OCI-LY1 (cell line): ENCODE results near the gene ZNF222.

Experiments used
- H2AFZ ChIP-seq: fragments of 200-600 bp; sonication (generic), shearing (Covaris generic); 2 replicates; pipeline ENCODE4 v1.6.0; 2014; ENCODE audit warnings: antibody characterized with exemption, mild to moderate bottlenecking, low read length
- H3F3A ChIP-seq: fragments of 200-600 bp; sonication (generic), shearing (Covaris generic); 2 replicates; pipeline ENCODE4 v1.6.0; 2014; ENCODE audit warnings: mild to moderate bottlenecking, antibody characterized with exemption, low read length, moderate library complexity; ENCODE audit not compliant: insufficient read depth
- H3K27ac ChIP-seq: fragments of 200-600 bp; sonication (generic); 2 replicates; pipeline ENCODE4 v1.5.1; 2014; ENCODE audit warnings: low read length, mixed run types, mild to moderate bottlenecking, low read depth; ENCODE audit not compliant: poor library complexity, severe bottlenecking
- H3K27me3 ChIP-seq: fragments of 200-600 bp; sonication (generic); 2 replicates; pipeline ENCODE4 v1.6.0; 2014; ENCODE audit warnings: antibody characterized with exemption, mild to moderate bottlenecking, low read length, moderate library complexity; ENCODE audit not compliant: insufficient read depth
- H3K36me3 ChIP-seq: fragments of 200-600 bp; sonication (generic); 2 replicates; pipeline ENCODE4 v1.6.1; 2014; ENCODE audit warnings: mild to moderate bottlenecking, antibody characterized with exemption, low read length, moderate library complexity, mixed read lengths; ENCODE audit not compliant: insufficient read depth
- H3K4me1 ChIP-seq: fragments of 200-600 bp; sonication (generic); 2 replicates; pipeline ENCODE4 v1.5.1; 2014; ENCODE audit warnings: mild to moderate bottlenecking, low read length, moderate library complexity; ENCODE audit not compliant: insufficient read depth, severe bottlenecking
- H3K4me2 ChIP-seq: fragments of 200-600 bp; sonication (generic), shearing (Covaris generic); 2 replicates; pipeline ENCODE4 v1.6.1; 2014; ENCODE audit warnings: low read length
- H3K4me3 ChIP-seq: fragments of 200-600 bp; sonication (generic); 2 replicates; pipeline ENCODE4 v1.5.1; 2014; ENCODE audit warnings: low read length, low read depth, mild to moderate bottlenecking, mixed read lengths; ENCODE audit not compliant: poor library complexity, severe bottlenecking
- H3K79me2 ChIP-seq: fragments of 200-600 bp; shearing (Covaris generic); 2 replicates; pipeline ENCODE4 v1.6.1; 2016; ENCODE audit warnings: mixed run types, low read length, mixed read lengths; ENCODE audit not compliant: insufficient read depth
- H3K9ac ChIP-seq: fragments of 200-600 bp; sonication (generic), shearing (Covaris generic); 2 replicates; pipeline ENCODE4 v1.6.1; 2014; ENCODE audit warnings: mild to moderate bottlenecking, low read length, mixed read lengths
- H3K9me2 ChIP-seq: fragments of 200-600 bp; sonication (generic), shearing (Covaris generic); 2 replicates; pipeline ENCODE4 v1.6.1; 2014; ENCODE audit warnings: low read depth, mild to moderate bottlenecking, low read length, mixed read lengths
- H3K9me3 ChIP-seq: fragments of 200-600 bp; shearing (Covaris generic); 2 replicates; pipeline ENCODE4 v1.6.1; 2014; ENCODE audit warnings: low read length, mixed read lengths
- H4K20me1 ChIP-seq: fragments of 200-600 bp; sonication (generic), shearing (Covaris generic); 2 replicates; pipeline ENCODE4 v1.6.0; 2016; ENCODE audit warnings: mild to moderate bottlenecking, low read length; ENCODE audit not compliant: insufficient read depth
- EZH2 ChIP-seq: fragments of 200-600 bp; sonication (generic), shearing (Covaris generic); IDR thresholded peaks from 2 replicates; pipeline ENCODE4 v1.8.0; 2017; ENCODE audit warnings: borderline replicate concordance, mixed run types, mild to moderate bottlenecking, antibody characterized with exemption, low read length, moderate library complexity, mixed read lengths
- TF ChIP-seq, protein P1 (sequence below): fragments of 200-600 bp; sonication (generic), shearing (Covaris generic); IDR thresholded peaks from 2 replicates; pipeline ENCODE4 v1.5.1; 2017; ENCODE audit warnings: mild to moderate bottlenecking, antibody characterized with exemption, low read length, moderate library complexity, mixed read lengths

The ZNF222 gene

DNA sequence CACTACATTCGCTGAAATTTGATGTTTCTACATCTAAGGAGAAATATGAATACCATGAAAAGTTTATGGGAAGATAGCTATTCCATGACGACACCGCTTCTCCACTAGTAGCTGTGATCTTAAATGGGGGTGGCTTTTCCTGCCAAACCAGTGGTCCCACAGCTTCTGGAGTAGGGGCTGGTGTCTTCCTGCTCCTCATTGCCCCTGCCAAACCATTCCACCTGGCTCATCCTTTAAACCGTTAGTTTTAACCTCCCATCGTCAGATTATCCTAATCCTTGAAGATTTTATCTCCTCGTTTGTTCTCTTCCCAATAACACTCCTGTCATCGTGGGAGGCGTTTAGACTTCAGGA, 23.0 kb upstream of the ZNF222 start:
- peaks cover 11% of the 10 kb centered on the region for H3K4me1 ChIP-seq
- peak overlapping the region; percentile 69 for H3K9ac ChIP-seq
- no peak for TF ChIP-seq EZH2
- TF ChIP-seq, protein P1, sequence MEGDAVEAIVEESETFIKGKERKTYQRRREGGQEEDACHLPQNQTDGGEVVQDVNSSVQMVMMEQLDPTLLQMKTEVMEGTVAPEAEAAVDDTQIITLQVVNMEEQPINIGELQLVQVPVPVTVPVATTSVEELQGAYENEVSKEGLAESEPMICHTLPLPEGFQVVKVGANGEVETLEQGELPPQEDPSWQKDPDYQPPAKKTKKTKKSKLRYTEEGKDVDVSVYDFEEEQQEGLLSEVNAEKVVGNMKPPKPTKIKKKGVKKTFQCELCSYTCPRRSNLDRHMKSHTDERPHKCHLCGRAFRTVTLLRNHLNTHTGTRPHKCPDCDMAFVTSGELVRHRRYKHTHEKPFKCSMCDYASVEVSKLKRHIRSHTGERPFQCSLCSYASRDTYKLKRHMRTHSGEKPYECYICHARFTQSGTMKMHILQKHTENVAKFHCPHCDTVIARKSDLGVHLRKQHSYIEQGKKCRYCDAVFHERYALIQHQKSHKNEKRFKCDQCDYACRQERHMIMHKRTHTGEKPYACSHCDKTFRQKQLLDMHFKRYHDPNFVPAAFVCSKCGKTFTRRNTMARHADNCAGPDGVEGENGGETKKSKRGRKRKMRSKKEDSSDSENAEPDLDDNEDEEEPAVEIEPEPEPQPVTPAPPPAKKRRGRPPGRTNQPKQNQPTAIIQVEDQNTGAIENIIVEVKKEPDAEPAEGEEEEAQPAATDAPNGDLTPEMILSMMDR: no peak

DNA sequence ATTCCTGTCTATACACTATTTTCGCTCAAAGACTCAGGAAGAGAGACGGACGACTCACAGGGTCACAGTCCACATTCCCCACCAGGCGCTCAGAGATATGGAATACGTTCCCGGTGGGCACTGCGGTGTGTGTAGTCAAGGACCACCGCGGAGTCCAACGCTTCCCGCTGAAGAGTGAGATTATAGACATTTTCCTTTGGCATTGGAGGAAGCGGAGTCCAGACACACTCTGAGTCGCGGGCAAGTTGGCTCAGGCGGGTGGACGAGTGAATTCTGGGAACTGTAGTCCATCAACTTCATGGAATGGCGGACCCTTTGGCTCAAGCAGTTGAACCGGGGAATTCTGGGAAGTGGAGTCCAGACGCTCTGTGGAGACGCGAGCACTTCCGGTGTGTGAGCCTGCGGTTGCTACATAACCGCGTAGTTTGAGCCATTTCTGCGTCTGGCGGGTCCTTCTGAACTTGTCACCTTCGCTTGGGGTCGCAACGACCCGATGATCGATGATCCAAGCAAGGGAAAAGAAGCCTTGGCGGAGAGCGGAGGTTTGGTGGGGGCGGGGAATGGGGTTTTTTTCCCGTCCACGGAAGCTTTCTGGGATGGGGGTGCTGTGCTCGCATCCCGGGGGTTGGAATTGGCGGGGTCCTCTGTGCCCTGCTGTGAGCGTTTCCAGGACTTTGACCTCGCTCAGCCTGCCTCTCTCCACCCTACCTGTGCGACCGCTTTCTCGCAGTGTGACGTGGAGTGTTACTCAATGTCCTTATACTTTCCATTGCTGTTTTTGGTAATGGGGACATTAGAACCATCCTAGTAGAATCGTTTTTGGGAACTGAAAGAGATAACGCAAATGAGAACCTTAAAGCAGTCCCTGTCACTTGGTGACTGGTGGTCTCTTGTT, 22.4 kb upstream of the ZNF222 start, which contains the start of gene ZNF230:
Gene ZNF230 (plus strand): TSS at position 392 of the 895 bp plus-strand sequence. CDS start 4,122 bp downstream, outside the sequence.
- peaks cover 8% of the 10 kb centered on the region for H3K36me3 ChIP-seq
- H3K79me2 ChIP-seq: no peaks in the 10 kb centered on the region
- no peaks in the 10 kb centered on the region for H4K20me1 ChIP-seq
- 0 out of 2 replicates have a peak, but pooled peaks cover 4% of the 10 kb centered on the region for H3K9me3 ChIP-seq
- peaks cover 11% of the 10 kb centered on the region for H3K4me1 ChIP-seq
- H3K9ac ChIP-seq: peak within 1 kb of the TSS; percentile 69
- H3K27me3 ChIP-seq: no peaks in the 10 kb centered on the region
- peak within 1 kb of the TSS; percentile 76 for H3K4me3 ChIP-seq
- TF ChIP-seq, protein P1: no peak
- no peak for TF ChIP-seq EZH2
- H3K4me2 ChIP-seq: peak within 1 kb of the TSS; percentile 77
- peak within 1 kb of the TSS; percentile 91; the same call in 1 of the 2 replicates for H2AFZ ChIP-seq
- H3F3A ChIP-seq: no peaks in the 10 kb centered on the region
- no peak within 1 kb of the TSS for H3K27ac ChIP-seq
- H3K9me2 ChIP-seq: no peaks in the 10 kb centered on the region

More for the DNA sequence above, 23.0 kb upstream of the ZNF222 start:
- Histone ChIP-seq H3K9me3 (no peaks in the 10 kb centered on the region), H3K36me3 (peaks cover 1% of the 10 kb centered on the region), H2AFZ (peak overlapping the region; percentile 91; the same call in 1 of the 2 replicates), H3K27ac (no peak overlapping the region), H3F3A (no peaks in the 10 kb centered on the region), H3K4me3 (peak overlapping the region; percentile 76), H3K27me3 (no peaks in the 10 kb centered on the region), H4K20me1 (no peaks in the 10 kb centered on the region), H3K79me2 (no peaks in the 10 kb centered on the region), H3K9me2 (no peaks in the 10 kb centered on the region), H3K4me2 (peak overlapping the region; percentile 77)

DNA sequence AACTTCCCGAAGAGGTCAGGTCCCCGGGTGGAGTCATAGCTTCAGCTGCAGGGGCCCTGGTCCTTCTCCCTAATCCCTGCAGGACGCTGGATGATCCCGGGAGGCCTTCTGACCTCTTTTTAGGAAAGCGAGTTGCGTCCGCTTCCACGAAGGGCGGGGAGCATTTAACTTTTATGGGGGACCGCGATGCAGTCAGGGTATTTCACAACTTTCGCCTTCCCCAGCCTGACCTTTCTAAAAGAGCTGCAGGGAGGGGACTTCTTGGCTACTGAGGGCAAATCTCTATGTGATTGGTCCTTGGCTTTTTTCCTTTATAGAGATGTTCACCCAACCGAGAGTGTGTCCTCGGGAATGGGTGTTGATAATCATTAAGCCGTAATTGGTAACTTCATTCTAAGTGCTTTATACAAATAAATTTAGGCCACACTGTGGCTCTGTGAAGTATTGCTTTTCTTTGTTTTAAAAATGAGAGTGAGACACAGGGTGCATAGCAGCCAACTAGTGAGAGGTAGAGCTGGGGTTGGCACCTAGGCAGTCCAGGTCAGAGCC, 21.6 kb upstream of the ZNF222 start:
- Histone ChIP-seq H3K4me1 (peaks cover 11% of the 10 kb centered on the region), H3F3A (no peaks in the 10 kb centered on the region), H3K4me2 (peak overlapping the region; percentile 77), H3K36me3 (peaks cover 15% of the 10 kb centered on the region), H3K4me3 (peak overlapping the region; percentile 76), H3K9ac (peak overlapping the region; percentile 69), H4K20me1 (no peaks in the 10 kb centered on the region), H2AFZ (no peak overlapping the region), H3K9me3 (0 out of 2 replicates have a peak, but pooled peaks cover 8% of the 10 kb centered on the region), H3K9me2 (no peaks in the 10 kb centered on the region), H3K27me3 (no peaks in the 10 kb centered on the region), H3K79me2 (no peaks in the 10 kb centered on the region), H3K27ac (no peak overlapping the region)
- TF ChIP-seq, protein P1: no peak
- TF ChIP-seq EZH2: no peak
